GM18517 (cell line): ENCODE results near the gene NTF4.
"Not testable (repeated sequence)": the region's sequence is repeated elsewhere in the genome, so short reads cannot be mapped to it uniquely, and the experiment has no call there.

ENCODE experiments used
- ATAC-seq: cut with Tn5 transposase; IDR thresholded peaks from one replicate; pipeline ENCODE4 v1.9.1; 2021; ENCODE audit warnings: mild to moderate bottlenecking, moderate library complexity; ENCODE audit not compliant: unreplicated experiment

NTF4 gene

DNA sequence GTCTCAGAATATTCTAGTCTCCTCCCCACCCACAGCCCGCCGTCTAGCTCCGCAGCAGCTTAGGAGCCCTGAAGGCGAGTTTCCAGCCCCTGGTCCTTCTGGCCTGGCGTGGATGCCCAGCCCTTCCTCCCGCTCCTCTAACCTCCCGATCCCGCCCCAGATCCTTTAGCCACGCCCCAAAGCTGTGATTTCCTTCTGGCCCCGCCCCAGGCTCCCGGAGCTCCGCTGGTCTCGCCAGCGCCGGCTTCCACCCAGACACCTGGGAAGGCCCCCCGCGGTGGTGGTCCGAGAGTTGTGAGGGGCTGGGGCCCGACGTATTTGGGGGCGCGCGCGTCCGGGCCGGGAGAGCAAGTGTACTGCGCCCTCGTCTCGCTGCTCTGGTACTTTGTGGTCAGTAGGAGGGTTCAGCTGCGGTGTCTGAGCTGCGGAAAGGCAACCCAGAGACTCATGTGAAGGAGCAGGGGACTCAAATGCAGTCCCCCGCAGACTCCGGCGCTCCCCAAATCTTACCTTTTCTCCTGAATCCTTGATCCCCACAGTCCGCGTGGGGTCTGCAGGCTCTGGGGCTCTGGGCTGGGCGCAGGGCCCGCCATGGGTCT, 6.9 kb downstream of the NTF4 start, which contains the start of gene CGB7:
Gene CGB7, minus strand, starts transcription at position 114 of the 599 bp plus-strand sequence. CDS start 2,374 bp downstream, outside the sequence.
- no peak for ATAC-seq

DNA sequence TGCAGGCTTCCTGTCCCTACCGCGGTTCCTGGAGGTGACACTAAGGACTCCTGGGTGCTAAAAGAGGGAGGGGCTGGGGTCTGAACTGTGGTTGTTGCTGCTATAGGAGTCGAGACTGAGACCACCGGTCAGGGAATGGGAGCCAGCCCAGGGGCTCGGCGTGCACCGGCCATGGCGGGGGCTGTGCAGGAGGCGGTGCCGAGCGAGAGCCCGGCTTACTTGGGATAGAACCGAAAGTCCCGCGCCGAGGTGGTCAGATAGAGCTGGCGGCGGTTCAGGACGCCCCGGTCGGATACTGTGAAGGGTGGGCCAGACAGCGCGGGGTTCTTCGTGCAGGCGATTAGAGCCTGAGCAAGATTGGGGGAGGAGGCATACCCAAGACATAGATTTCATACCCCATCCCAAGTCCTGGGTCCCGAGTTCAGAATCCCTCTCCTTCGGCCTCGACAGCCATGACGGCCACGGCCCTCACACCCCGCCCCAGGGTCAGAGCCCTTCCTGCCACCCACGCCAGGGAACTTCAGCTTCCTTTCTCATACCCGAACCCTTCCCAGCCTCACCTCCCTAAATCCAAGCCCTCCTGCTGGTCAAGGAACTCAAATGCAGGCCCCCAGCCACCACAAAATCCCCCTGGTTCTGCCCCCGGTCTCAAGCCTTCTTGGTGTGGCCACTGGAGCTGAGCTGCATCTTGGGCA, 7.6 kb downstream of the NTF4 start:
- not testable (repeated sequence) for ATAC-seq

DNA sequence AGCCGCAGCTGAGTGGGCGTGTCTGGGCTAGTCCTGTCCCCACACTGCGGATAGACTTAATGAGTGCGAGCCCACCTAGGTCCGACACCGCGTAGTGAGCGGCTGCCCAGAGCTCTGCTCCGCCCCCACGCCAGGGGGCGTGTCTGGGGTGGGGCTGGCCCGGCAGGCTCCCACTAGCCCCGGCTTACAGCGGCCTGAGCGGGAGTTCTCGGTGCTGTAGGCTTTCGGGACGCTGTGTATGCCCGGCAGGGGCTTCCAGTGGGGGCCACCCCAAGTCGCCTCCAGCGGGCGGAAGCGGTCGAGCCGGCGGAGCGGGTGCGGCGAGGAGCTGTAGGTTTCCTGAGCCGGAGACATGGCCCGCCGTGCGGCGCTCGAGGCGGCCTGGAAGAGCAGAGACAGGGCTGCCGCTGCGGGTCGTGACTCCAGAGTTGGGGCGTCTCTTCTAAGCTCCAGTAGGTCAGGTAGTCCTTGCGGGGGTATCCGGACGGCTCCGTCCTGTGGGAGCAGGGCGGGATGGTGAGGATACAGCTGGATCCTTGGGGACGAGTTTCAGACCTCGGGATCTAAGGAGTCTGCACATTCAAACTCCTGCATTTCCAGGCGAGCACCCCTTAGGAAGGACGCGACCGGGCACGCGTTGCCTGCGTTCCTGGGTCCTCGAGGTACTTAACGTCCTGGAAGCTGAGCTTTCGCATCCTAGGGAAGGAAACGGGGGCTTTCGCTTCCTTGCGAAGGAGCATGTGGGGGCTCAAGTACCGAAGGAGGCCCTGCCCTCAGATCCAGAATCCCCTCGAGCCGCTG, 8.3 kb downstream of the NTF4 start:
- ATAC-seq, result no peak

DNA sequence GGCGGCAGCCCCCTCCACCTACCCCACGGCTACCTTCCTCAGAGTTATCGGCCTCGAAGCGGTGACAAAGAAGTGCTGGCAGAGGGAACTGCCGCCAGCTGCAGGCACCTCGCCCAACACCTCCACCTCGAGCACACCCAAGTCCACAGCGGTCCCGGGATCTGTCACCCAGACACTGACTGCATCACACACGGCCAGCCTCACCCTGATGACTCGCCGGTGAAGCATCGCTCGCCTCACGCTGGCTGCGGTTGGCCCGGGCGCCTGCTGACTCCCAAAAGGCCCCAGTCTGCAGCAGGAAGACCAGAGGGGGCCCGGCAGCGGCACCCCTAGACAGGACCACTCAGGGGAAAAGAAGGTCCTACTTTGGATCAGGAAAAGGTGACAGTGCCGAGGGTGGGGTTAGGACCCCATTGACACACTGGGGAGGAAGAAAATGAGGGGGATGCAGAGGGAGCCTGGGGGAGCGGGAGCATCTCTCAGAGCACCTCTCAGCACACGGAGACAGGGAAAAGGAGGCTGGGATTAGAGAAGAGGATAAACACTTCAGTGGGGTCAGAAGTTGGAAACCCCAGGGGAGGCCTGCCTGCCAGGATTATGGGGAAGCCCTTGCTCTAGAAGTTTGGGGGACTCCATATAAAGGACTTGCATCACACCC, 14.1 kb downstream of the NTF4 start:
- not testable (repeated sequence) for ATAC-seq

DNA sequence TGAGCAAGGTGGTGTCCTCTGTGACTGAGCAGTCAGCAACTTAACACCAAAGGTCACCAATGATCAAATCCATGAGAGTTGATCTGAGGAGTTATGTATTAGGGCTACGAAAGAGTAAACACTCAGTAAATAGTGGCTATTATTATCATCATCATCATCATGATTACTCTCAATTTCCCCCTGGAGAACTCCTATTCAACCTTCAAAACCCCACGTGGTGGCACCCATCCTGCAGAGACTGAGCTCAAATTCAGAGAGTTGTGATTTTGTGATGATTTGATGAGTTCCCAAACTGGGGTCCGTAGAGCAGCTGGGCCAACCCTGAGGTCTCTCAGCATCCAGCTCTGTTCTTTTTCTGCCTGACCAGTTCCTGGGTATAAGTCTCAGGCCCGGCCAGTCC, 14.8 kb downstream of the NTF4 start:
- ATAC-seq, result not testable (repeated sequence)

DNA sequence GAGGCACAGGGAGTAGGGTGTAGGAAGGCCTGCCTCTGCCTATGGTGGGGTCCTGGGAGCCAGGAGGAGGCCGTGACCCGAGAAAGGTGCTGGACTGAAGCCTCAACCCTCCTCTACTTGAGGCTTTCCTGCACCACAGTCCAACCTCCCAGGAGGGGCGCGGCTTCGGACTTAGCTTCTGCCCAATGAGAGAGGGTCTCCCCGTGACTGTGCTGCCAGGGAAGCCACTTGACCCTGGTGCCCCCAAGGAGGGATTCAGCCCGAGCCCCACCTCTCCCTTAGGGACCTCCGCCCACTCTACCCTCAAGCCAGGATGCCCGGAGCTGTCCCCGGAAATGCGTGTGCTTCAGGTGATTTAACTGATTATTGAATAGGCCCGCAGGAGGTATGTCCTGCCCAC, 15.6 kb downstream of the NTF4 start, which contains the start of gene CGB8:
Gene CGB8, minus strand, starts transcription at position 101 of the 400 bp plus-strand sequence. CDS start 372 bp downstream, outside the sequence.
- not testable (repeated sequence) for ATAC-seq

DNA sequence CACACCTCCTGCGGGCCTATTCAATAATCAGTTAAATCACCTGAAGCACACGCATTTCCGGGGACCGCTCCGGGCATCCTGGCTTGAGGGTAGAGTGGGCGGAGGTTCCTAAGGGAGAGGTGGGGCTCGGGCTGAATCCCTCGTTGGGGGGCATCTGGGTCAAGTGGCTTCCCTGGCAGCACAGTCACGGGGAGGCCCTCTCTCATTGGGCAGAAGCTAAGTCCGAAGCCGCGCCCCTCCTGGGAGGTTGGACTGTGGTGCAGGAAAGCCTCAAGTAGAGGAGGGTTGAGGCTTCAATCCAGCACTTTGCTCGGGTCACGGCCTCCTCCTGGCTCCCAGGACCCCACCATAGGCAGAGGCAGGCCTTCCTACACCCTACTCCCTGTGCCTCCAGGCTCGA, 21.1 kb downstream of the NTF4 start, which contains the start of gene CGB5:
Gene CGB5, plus strand, starts transcription at position 301 of the 400 bp plus-strand sequence. CDS start 362 bp downstream, outside the sequence.
- not testable (repeated sequence) for ATAC-seq

DNA sequence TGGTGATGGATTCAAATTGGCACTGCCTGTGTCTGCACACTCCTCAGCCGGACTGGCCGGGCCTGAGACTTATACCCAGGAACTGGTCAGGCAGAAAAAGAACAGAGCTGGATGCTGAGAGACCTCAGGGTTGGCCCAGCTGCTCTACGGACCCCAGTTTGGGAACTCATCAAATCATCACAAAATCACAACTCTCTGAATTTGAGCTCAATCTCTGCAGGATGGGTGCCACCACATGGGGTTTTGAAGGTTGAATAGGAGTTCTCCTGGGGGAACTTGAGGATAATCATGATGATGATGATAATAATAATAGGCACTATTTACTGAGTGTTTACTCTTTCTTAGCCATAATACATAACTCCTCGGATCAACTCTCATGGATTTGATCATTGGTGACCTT, 22.0 kb downstream of the NTF4 start:
- ATAC-seq, result not testable (repeated sequence)

DNA sequence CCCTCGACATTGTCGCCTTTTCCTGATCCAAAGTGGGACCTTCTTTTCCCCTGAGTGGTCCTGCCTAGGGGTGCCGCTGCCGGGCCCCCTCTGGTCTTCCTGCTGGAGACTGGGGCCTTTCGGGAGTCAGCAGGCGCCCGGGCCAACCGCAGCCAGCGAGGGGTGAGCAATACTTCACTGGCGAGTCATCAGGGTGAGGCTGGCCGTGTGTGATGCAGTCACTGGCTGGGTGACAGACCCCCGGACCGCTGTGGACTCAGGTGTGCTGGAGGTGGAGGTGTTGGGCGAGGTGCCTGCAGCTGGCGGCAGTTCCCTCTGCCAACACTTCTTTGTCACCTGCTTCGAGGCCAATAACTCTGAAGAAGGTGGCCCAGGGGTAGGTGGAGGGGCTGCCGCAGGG, 22.4 kb downstream of the NTF4 start:
- ATAC-seq, result no peak

DNA sequence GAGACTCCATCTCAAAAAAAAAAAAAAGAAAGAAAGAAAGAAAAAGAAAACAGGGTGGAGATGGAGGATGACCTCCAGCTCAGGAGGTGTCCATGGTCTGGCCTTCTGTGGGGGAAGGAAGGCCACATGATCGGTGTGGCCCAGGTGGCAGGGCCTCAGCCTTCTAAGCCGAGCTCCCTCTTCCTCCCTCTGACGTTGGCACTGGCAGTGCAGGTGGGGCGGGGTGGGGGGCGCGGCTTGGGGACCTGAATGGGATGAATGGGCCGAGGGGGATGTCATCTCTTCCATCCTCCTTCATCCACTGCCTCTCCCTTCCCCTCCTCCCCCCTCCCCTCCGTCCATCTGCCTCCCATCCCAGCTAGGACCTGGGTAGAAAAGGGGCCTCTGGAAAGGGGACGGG, 24.9 kb downstream of the NTF4 start:
- ATAC-seq, result not testable (repeated sequence)

DNA sequence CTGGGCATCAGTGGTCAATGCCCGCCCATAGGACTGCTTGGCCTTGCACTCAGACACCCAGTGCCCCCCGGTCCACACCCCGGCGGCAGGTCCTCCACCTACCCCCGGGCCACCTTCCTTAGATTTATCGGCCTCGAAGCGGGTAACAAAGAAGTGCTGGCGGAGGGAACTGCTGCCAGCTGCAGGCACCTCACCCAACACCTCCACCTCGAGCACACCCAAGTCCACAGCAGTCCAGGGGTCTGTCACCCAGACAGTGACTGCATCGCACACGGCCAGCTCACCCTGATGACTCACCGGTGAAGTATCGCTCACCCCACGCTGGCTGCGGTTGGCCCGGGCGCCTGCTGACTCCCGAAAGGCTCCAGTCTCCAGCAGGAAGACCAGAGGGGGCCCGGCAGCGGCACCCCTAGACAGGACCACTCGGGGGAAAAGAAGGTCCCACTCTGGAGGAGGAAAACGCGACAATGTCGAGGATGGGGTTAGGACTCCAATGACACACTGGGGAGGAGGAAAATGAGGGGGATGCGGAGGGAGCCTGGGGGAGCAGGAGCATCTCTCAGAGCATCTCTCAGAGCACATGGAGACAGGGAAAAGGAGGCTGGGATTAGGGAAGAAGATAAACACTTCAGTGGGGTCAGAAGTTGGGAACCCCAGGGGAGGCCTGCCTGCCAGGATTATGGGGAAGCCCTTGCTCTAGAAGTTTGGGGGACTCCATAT, 25.9 kb downstream of the NTF4 start:
- ATAC-seq, result not testable (repeated sequence)

DNA sequence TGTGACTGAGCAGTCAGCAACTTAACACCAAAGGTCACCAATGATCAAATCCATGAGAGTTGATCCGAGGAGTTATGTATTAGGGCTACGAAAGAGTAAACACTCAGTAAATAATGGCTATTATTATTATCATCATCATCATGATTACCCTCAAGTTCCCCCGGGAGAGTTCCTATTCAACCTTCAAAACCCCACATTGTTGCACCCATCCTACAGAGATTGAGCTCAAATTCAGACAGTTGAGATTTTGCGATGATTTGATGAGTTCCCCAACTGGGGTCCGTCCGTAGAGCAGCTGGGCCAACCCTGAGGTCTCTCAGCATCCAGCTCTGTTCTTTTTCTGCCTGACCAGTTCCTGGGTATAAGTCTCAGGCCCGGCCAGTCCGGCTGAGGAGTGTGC, 26.5 kb downstream of the NTF4 start:
- not testable (repeated sequence) for ATAC-seq

DNA sequence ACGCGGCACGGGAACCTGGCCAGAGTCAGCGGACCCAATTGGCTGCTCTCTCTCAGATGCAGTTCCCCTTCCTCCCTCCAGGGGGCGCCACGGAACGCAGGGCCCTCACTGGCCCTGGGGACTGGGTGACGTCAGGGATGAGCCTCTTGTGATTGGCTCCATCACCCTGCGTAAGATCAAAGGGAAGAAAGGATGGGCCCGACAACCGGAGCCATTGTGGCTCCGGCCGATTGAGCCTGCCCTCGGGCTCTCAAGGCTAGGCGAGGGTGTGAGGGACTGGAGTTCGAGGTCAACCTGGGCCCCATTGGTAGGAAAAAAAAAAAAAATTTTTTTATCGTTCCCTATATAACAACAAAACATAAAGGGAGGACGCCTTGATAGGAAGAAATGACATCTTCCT, 27.8 kb downstream of the NTF4 start, which contains the start of gene CGB1:
Gene CGB1, minus strand, starts transcription at position 81 of the 400 bp plus-strand sequence. CDS start 184 bp downstream, outside the sequence.
- ATAC-seq, result not testable (repeated sequence)

DNA sequence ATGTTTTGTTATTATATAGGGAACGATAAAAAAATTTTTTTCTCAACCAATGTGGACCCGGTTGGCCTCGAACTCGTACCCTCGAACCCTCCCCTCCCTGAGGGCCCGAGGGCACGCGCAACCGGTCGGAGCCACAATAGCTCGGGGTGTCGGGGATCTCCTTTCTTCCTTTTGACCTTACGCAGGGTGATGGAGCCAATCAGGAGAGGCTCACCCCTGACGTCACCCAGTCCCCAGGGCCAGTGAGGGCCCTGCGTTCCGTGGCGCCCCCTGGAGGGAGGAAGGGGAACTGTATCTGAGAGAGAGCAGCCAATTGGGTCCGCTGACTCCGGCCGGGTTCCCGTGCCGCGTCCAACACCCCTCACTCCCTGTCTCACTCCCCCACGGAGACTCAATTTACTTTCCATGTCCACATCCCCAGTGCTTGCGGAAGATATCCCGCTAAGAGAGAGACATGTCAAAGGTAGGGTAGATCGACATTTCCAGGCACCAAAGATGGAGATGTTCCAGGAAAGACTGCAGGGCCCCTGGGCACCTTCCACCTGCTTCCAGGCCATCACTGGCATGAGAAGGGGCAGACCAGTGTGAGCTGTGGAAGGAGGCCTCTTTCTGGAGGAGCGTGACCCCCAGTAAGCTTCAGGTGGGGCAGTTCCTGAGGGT, 32.8 kb downstream of the NTF4 start, which contains the start of gene CGB2:
Gene CGB2, plus strand, starts transcription at position 249 of the 660 bp plus-strand sequence. Its CDS starts 206 bp downstream, at position 455.
- ATAC-seq, result not testable (repeated sequence)

DNA sequence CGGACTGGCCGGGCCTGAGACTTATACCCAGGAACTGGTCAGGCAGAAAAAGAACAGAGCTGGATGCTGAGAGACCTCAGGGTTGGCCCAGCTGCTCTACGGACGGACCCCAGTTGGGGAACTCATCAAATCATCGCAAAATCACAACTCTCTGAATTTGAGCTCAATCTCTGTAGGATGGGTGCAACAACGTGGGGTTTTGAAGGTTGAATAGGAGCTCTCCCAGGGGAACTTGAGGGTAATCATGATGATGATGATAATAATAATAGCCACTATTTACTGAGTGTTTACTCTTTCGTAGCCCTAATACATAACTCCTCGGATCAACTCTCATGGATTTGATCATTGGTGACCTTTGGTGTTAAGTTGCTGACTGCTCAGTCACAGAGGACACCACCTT, 34.3 kb downstream of the NTF4 start:
- not testable (repeated sequence) for ATAC-seq

DNA sequence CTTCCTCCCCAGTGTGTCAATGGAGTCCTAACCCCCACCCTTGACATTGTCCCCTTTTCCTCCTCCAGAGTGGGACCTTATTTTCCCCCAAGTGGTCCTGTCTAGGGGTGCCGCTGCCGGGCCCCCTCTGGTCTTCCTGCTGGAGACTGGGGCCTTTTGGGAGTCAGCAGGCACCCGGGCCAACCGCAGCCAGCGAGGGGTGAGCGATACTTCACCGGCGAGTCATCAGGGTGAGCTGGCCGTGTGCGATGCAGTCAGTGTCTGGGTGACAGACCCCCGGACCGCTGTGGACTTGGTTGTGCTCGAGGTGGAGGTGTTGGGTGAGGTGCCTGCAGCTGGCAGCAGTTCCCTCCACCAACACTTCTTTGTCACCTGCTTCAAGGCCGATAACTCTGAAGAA, 34.9 kb downstream of the NTF4 start:
- ATAC-seq, result not testable (repeated sequence)

DNA sequence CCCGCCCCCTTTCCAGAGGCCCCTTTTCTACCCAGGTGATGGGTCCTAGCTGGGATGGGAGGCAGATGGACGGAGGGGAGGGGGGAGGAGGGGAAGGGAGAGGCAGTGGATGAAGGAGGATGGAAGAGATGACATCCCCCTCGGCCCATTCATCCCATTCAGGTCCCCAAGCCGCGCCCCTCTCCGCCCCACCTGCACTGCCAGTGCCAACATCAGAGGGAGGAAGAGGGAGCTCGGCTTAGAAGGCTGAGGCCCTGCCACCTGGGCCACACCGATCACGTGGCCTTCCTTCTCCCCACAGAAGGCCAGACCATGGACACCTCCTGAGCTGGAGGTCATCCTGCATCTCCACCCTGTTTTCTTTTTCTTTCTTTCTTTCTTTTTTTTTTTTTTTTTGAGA, 35.9 kb downstream of the NTF4 start:
- ATAC-seq, result not testable (repeated sequence)

DNA sequence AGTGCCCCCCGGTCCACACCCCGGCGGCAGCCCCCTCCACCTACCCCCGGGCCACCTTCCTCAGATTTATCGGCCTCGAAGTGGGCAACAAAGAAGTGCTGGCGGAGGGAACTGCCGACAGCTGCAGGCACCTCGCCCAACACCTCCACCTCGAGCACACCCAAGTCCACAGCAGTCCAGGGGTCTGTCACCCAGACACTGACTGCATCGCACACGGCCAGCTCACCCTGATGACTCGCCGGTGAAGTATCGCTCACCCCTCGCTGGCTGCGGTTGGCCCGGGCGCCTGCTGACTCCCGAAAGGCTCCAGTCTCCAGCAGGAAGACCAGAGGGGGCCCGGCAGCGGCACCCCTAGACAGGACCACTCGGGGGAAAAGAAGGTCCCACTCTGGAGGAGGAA, 39.0 kb downstream of the NTF4 start:
- ATAC-seq, result not testable (repeated sequence)

DNA sequence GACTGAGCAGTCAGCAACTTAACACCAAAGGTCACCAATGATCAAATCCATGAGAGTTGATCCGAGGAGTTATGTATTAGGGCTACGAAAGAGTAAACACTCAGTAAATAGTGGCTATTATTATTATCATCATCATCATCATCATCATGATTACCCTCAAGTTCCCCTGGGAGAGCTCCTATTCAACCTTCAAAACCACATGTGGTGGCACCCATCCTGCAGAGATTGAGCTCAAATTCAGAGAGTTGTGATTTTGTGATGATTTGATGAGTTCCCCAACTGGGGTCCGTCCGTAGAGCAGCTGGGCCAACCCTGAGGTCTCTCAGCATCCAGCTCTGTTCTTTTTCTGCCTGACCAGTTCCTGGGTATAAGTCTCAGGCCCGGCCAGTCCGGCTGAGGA, 39.5 kb downstream of the NTF4 start:
- not testable (repeated sequence) for ATAC-seq
